Skin of body (tissue), 2 donors: ENCODE measurements around the gene NUP85. TPM values are rescaled to one million over a fixed set of nuclear protein-coding genes. Genes with fewer than 3 reads are reported as not detected.
A peak's percentile ranks its signal among the peaks of the same experiment; 100 is the strongest.
"Not testable (repeated sequence)": the region's sequence is repeated elsewhere in the genome, so short reads cannot be mapped to it uniquely, and the experiment has no call there.

Source experiments
- DNase-seq: peaks from one replicate; lab custom pipeline; 2025; lab: John Stamatoyannopoulos, UW
- total RNA-seq: library from RNA; depleted of rRNA; stranded (reverse); fragments of >200 nt; gene quantifications from one replicate; pipeline ENCODE4 v1.2.3, GENCODE V29; 2014

NUP85 gene
- total RNA-seq, 1 donor from 2014 or later: 38.7 TPM

- DNase-seq: no peak
These were observed 35.6 kb downstream of the NUP85 start for GRCh38 chr17:75241143-75241430.

- DNase-seq: no peak
These were observed 36.0 kb downstream of the NUP85 start for GRCh38 chr17:75241502-75241901.

GRCh38 chr17:75241996-75242460 lies 36.5 kb downstream of the NUP85 start:
- DNase-seq: no peak

- DNase-seq: no peak
These were observed 37.1 kb downstream of the NUP85 start for GRCh38 chr17:75242461-75243042.

- no peak for DNase-seq
These were observed 38.8 kb downstream of the NUP85 start for GRCh38 chr17:75244133-75244866.

GRCh38 chr17:75245011-75245410 lies 39.5 kb downstream of the NUP85 start:
- no peak for DNase-seq

- DNase-seq: no peak
These were observed 40.9 kb downstream of the NUP85 start for GRCh38 chr17:75246404-75246803.

- DNase-seq: no peak
These were observed 44.1 kb downstream of the NUP85 start for GRCh38 chr17:75249564-75249963.

GRCh38 chr17:75250009-75250471 lies 44.6 kb downstream of the NUP85 start:
- no peak for DNase-seq

- DNase-seq: no peak
These were observed 46.7 kb downstream of the NUP85 start for GRCh38 chr17:75252039-75252816.

GRCh38 chr17:75255954-75256698 lies 50.6 kb downstream of the NUP85 start:
- DNase-seq: not testable (repeated sequence)

GRCh38 chr17:75257228-75257627 lies 51.7 kb downstream of the NUP85 start:
- DNase-seq: not testable (repeated sequence)

GRCh38 chr17:75260641-75261335 lies 55.3 kb downstream of the NUP85 start:
- no peak for DNase-seq

GRCh38 chr17:75261336-75262111 lies 56.0 kb downstream of the NUP85 start, which contains the start of the genes GGA3 and MRPS7:
GGA3 (minus strand) TSS chr17:75261606; CDS start chr17:75261587, 19 bp downstream.
MRPS7 (plus strand) TSS chr17:75261879; CDS start chr17:75261901, 22 bp downstream.
- peak; percentile 91 for DNase-seq

- no peak for DNase-seq
These were observed 56.7 kb downstream of the NUP85 start for GRCh38 chr17:75262112-75262606.

- no peak for DNase-seq
These were observed 57.6 kb downstream of the NUP85 start for GRCh38 chr17:75263055-75263454.

- DNase-seq: no peak
These were observed 60.3 kb downstream of the NUP85 start for GRCh38 chr17:75265614-75266315.

- no peak for DNase-seq
These were observed 61.1 kb downstream of the NUP85 start for GRCh38 chr17:75266316-75267152.

- no peak for DNase-seq
These were observed 61.6 kb downstream of the NUP85 start for GRCh38 chr17:75267153-75267410.
